GF-D8 (cell line): ENCODE measurements around the gene ETFA.

Experiments
- DNase-seq: peaks from one replicate; lab custom pipeline; 2025; lab: John Stamatoyannopoulos, UW

ETFA gene

GRCh38 chr15:76195506-76196268, 115.6 kb downstream of the ETFA start:
- DNase-seq: no peak

DNA sequence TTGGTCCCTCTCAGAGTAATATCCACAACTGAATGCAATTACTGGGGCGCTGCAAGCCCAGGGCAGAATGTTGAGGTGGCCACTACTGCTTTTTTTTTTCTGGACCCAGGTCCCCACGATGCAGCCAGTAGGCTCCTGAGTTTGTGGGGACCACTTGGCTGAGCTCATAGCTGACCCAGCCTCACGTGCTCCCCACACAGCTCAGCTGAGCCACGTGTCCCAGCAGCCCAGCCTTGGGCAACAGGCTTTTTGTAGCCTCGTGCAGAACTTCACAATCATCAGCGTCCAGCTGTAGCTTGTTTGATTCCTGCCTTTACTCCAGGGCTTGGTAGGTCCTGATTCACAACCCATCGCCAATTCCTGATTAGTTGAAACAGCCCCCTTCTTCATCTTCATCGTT, 117.3 kb downstream of the ETFA start:
- DNase-seq: no peak

GRCh38 chr15:76192715-76193114, 118.6 kb downstream of the ETFA start:
- no peak for DNase-seq

DNA sequence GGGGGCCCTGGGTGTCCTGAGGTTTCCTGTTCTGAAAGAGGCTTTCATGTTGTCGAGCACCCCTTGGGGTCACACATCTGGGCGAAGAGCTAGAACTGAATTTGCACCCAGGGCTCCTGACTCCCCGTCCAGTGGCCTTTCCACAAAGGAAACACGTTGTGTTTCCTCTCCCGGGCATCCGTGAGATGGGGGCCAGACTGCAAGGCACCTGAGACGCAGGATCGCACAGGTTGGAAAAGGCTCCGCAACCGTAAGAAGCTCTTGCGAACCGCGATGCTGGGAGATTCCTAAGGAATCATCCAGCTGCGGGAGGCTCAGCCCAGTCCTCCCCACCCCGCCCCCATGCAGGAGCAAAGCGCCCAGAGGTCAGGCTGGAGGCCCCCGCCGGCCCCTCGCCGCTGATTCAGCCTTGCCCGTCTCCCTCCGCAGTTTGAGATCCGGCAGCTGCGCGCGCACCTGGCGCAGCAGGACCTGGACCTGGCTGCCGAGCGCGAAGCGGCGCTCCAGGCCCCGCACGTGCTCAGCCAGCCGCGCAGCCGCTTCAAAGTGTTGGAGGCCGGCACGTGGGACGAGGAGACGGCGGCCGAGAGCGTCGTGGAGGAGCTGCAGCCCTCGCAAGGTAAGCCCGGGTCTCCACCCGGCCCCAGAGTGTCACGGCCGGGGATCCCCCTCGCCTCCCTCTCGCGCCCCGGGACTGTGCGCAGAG, 119.6 kb downstream of the ETFA start:
- no peak for DNase-seq

DNA sequence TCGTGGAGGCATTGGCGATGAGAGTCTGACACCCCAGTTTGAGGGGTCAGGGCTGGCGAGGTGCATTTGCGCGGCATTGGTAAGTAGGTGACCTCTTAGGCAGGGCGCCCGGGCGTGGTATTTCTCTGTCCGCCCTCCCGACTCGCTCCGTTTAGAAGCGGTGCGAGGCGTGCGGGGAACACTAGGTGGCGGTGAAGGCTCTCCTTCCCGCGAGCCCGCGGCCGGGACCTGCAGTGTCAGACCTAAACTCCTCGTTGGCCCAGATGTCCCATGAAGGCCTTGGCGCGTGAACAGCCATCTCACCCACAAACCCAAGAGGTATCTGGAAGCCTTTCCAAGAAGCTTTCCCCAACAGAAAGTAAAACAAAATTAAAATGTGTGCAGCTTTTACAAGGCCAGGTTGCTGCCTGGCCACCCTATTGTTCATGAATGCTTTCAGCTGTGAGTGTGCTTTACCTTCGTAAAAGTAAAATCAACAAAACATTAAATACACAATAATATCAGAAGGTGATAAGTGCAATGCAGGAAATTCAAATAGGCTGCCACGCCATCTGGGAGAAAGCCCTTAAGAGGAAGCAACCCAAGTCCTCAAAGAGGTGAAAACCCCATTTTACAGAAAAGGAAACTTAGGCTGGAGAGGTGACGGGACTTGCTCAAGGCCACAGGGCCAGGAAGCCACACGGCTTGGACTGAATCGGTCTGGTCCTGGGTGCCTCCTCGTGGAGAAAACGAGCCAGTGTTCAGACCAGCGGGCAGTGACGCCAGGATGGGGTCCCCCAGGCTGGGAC, 120.3 kb downstream of the ETFA start:
- DNase-seq: peak; percentile 21

GRCh38 chr15:76190070-76190564, 121.2 kb downstream of the ETFA start:
- DNase-seq: no peak

DNA sequence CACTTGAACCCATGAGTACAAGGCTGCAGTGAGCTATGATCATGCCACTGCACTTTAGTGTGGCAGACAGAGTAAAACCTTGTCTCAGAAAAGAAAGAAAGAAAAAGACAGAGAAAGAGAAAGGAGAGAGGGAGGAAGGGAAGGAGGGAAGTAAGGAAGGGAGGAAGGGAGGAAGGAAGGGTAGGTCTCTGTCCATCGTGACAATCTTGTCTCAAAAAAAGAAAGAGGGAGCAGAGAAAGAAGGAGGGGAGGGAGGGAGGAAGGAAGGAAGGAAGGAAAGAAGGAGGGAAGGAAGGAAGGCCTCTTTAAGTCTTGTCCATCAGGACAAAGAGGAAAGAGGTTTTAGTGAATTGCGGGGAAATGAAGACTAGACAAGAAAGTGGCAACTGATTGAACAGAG, 122.2 kb downstream of the ETFA start:
- DNase-seq: no peak

GRCh38 chr15:76187163-76187562, 124.1 kb downstream of the ETFA start:
- DNase-seq: no peak

GRCh38 chr15:76185716-76186115, 125.6 kb downstream of the ETFA start:
- DNase-seq: no peak

DNA sequence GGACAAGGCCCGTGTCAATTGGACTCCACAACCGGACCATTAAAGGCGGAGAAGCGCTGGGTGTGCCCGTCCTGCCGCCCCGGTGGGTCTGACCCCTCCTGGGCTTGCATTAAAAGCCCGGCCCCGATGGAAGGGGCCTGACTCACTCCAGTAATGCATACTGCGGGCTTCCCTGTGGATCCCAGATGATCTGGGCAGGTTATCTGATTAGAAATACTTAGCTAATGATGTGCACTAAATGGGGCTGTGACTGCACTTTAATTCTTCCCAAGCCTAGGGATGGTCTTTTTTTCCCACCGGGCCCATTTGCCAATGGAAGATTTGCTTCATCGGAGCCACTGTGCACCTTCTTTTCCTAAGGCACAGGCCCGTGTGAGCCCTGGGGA, 126.6 kb downstream of the ETFA start:
- DNase-seq: no peak

- DNase-seq: no peak
Observed at GRCh38 chr15:76183930-76184649, 127.2 kb downstream of the ETFA start.

- no peak for DNase-seq
Observed at GRCh38 chr15:76181705-76182107, 129.6 kb downstream of the ETFA start.

- DNase-seq: no peak
Observed at GRCh38 chr15:76180321-76180720, 130.9 kb downstream of the ETFA start.

DNA sequence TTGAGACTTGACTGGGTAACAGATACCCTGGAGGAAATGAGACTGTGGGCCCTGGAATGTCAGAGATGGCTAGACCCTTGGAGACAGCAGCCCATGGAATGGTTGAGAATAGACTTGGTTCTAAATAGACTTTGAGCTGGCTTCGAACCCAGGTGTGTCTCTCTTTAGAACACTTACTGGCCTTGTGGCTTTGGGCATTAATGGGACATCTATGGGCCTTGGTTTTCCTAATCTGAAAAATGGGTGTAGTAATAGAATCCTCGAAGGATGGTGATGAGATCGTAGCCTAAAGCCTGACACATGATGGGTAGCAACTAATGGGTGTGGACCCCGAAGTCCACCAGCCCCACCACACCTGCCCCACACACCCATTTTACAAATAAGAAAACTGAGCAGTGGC, 132.2 kb downstream of the ETFA start:
- DNase-seq: no peak

GRCh38 chr15:76178296-76179000, 132.8 kb downstream of the ETFA start:
- no peak for DNase-seq

GRCh38 chr15:76177491-76178040, 133.7 kb downstream of the ETFA start:
- no peak for DNase-seq

DNA sequence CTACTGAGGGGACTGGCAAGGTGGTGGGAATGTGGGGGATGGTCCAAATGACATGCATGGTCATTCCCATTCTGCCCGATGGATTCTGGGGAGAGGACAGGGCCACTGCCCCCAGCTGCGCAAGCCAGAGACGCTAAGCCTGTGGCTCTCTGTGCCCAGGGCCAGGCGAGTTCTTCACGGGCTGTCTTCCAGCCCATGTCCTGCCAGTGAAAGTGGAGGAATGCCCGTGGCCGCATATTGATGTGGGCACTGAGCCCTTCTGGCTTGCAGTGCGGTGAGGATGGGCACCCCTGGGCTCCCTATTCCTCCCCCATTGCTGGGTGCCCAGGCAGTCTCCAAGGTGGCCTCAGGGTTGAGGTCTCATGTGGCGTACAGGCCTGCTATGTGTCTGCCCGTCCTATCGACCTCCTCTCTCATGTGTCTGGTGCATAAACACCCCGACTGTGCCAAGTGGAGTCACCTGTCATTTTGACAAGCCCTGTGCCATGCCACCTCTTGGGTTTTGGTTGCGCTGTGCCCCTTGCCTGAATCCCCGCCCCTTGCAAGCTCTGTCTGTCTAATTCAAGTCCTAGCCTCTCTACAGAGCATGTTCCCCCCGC, 134.7 kb downstream of the ETFA start:
- DNase-seq: no peak

DNA sequence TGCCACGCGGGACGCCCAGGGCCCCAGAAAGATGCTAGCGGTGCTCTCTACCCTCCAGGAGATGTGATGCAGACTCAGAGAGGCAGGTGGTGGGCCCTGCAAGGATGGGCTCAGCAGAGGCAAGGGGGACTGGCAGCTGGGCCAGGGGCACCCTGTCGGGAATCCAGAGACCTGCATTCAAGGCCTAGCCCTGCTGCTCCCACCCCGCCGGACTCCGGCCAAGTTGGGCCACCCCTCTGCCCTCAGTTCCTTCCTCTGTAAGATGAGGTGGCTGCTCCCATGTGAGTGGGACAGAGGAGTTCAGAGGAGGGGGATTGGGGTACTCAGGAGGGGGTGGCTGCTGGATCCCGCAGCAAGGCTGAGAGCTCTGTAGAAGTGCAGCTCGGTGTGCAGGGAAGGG, 135.2 kb downstream of the ETFA start:
- no peak for DNase-seq

GRCh38 chr15:76175442-76175841, 135.8 kb downstream of the ETFA start:
- DNase-seq: no peak

DNA sequence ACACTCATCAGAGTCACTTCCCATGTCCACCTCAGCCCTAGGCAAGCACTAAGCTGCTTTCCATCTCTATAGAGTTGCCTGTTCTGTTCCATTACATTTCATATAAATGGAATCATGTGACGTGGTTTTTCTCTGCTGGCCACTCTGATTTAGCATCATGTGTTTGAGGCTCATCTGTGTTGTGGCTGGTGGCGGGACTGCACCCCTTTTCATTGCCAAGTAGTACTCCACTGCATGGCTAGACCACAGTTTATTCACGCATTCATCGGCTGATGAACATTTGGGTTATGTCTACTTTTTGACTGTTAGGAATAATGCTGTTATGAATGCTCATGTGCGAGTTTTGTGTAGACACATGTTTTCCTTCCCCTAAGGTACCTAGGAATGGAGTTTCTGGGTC, 136.6 kb downstream of the ETFA start:
- DNase-seq: no peak
